Progenitor cell of endocrine pancreas (in vitro differentiated cells): ENCODE results near the gene DHTKD1. TPM values are rescaled to one million over a fixed set of nuclear protein-coding genes. Genes with fewer than 3 reads are reported as not detected.

Experiments used
- DNase-seq: peaks from one replicate; pipeline ENCODE4 v3.0.0; 2021; ENCODE audit warnings: low spot score; ENCODE audit not compliant: unreplicated experiment
- H3K27ac Mint-ChIP-seq: 2 replicates; pipeline ENCODE4 v1.8.0; 2021; ENCODE audit warnings: mild to moderate bottlenecking, moderate library complexity, mixed read lengths
- H3K27me3 Mint-ChIP-seq: 2 replicates; pipeline ENCODE4 v1.8.0; 2021; ENCODE audit warnings: mixed read lengths
- H3K36me3 Mint-ChIP-seq: 2 replicates; pipeline ENCODE4 v1.8.0; 2022; ENCODE audit warnings: mixed read lengths; ENCODE audit not compliant: insufficient read depth
- H3K4me1 Mint-ChIP-seq: 2 replicates; pipeline ENCODE4 v1.8.0; 2021; ENCODE audit warnings: low read depth, mixed read lengths
- H3K4me3 Mint-ChIP-seq: 2 replicates; pipeline ENCODE4 v1.8.0; 2021; ENCODE audit warnings: low read depth, mild to moderate bottlenecking, moderate library complexity, mixed read lengths
- H3K9me3 Mint-ChIP-seq: 2 replicates; pipeline ENCODE4 v1.8.0; 2021; ENCODE audit warnings: low read depth, mixed read lengths
- total RNA-seq: library from RNA; stranded (reverse); gene quantifications from 2 replicates; pipeline ENCODE4 v1.2.1, GENCODE V29; 2021
- TF ChIP-seq, protein P1 (sequence below): fragments of 200-600 bp; sonication (generic); IDR thresholded peaks from one replicate; pipeline ENCODE4 v1.5.0; 2021; ENCODE audit warnings: antibody characterized with exemption, mild to moderate bottlenecking; ENCODE audit not compliant: unreplicated experiment

The DHTKD1 gene
- total RNA-seq, 1 donor from 2014 or later: 44.5 TPM

DNA sequence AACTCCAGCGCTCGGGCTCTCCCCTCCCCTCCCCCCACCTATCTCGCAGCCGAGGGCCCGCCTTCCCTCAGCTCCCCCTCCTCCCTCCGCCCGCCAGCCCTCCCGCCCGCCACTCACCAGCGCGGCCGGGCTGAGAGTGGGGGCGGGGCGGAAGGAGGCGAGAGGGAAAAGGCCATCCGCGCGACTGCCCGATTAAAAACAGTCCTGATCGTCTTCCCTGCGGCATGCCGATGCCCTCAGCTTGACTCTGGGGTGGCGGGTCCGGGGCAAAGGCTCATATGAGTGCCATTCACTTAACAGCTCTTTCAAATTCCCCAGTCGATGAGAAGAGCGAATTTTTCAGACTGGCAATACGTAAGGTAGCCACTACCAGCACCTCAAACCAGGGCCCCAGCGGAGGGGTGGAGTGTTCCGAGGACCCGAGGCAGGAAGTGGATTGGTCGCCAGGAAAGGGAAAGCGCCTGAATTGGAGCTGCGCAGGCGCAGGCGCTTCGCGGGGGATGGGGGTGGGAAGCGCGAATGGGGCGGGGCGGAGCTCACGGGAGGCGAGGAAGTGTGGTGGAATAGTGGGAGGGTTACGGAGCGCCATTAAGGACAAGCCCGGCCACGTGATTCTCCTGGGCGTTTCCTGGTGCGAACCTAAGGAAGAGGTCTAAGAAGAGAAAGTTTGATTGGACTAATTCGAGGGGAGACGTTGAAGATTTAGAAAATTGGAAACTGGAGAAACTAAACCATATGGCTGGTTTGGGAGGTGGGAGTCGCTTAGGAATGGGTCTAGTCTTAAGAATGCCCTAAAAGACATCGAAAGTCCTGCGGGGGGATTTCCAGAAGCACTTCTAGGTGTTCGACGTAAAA is 25.7 kb upstream of the DHTKD1 start, which contains the start of gene UPF2:
TSS of gene UPF2 (minus strand) at position 13 of the 855 bp plus-strand sequence. CDS start 7,386 bp downstream, outside the sequence.
- Mint-ChIP-seq H3K4me3 (peak within 1 kb of the TSS; percentile 97), H3K36me3 (peaks cover 2% of the 10 kb centered on the region), H3K9me3 (peaks cover 4% of the 10 kb centered on the region), H3K4me1 (peaks cover 16% of the 10 kb centered on the region), H3K27ac (peak within 1 kb of the TSS; percentile 100), H3K27me3 (peaks cover 7% of the 10 kb centered on the region)
- TF ChIP-seq, protein P1, sequence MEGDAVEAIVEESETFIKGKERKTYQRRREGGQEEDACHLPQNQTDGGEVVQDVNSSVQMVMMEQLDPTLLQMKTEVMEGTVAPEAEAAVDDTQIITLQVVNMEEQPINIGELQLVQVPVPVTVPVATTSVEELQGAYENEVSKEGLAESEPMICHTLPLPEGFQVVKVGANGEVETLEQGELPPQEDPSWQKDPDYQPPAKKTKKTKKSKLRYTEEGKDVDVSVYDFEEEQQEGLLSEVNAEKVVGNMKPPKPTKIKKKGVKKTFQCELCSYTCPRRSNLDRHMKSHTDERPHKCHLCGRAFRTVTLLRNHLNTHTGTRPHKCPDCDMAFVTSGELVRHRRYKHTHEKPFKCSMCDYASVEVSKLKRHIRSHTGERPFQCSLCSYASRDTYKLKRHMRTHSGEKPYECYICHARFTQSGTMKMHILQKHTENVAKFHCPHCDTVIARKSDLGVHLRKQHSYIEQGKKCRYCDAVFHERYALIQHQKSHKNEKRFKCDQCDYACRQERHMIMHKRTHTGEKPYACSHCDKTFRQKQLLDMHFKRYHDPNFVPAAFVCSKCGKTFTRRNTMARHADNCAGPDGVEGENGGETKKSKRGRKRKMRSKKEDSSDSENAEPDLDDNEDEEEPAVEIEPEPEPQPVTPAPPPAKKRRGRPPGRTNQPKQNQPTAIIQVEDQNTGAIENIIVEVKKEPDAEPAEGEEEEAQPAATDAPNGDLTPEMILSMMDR: no peak
- DNase-seq: peak; percentile 95

DNA sequence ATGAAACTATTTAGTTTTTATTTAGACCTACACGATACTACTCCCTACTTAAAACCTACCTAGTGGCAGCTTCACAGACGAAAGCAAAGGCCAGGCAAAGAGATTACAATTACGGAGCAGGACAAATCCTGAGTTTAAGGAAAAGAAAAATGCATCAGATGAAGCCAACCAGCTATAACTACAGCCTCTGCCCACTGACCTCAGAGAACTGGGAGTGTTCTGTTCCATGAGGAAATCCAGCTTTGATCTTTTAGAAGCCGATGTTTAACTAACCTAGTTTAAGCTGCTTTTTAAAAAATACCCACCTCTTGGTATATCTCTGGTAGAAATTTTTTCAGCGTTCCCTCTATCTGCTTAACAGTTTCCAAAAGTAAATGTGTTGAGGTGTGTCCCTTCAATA is 23.2 kb upstream of the DHTKD1 start:
- Mint-ChIP-seq H3K9me3 (peaks cover 4% of the 10 kb centered on the region), H3K4me1 (peaks cover 13% of the 10 kb centered on the region), H3K27me3 (peaks cover 7% of the 10 kb centered on the region), H3K36me3 (peaks cover 2% of the 10 kb centered on the region), H3K27ac (no peak overlapping the region), H3K4me3 (no peak overlapping the region)
- TF ChIP-seq, protein P1: no peak
- no peak for DNase-seq

DNA sequence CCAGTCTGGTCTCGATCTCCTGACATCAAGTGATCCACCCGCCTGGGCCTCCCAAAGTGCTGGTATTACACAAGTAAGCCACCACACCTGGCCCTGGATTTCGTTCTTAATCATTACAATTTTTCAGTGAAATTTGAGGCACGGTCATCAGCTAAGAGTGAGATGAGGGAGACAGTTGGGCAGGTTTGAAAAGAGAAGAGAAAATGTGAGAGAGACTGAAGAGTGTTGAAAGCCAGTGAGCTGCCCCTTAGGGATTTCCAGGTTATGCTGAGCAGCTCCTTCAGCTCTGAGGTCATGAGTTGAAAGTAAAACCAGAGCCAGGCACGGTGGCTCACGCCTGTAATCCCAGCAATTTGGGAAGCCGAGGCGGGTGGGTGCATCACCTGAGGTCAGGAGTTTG is 20.2 kb upstream of the DHTKD1 start:
- peaks cover 7% of the 10 kb centered on the region for H3K27me3 Mint-ChIP-seq
- TF ChIP-seq, protein P1: no peak
- H3K4me3 Mint-ChIP-seq: no peak overlapping the region
- H3K36me3 Mint-ChIP-seq: no peaks in the 10 kb centered on the region
- H3K9me3 Mint-ChIP-seq: no peaks in the 10 kb centered on the region
- no peaks in the 10 kb centered on the region for H3K4me1 Mint-ChIP-seq
- H3K27ac Mint-ChIP-seq: no peak overlapping the region
- no peak for DNase-seq

DNA sequence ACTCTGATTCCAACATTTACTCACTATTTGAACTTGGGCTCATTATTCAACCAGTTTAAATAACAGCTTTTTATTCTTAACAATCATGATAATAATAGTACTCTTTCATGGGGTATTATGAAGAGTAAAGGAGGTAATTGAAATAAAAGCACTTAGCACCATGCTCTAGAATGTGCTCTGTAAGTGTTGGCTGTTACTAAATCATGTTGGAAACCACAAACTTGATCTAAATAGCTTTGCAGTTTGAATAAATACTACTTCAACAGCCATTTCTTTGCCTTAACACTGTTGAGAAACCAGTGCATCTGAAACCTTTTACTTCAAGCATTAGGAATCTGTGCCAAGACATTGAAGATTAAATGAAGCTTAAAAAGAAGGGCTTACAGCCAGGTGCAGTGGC is 18.2 kb upstream of the DHTKD1 start:
- Mint-ChIP-seq H3K27ac (no peak overlapping the region), H3K36me3 (no peaks in the 10 kb centered on the region), H3K9me3 (no peaks in the 10 kb centered on the region), H3K4me1 (no peaks in the 10 kb centered on the region), H3K27me3 (peaks cover 5% of the 10 kb centered on the region), H3K4me3 (no peak overlapping the region)
- TF ChIP-seq, protein P1: no peak
- DNase-seq: no peak

DNA sequence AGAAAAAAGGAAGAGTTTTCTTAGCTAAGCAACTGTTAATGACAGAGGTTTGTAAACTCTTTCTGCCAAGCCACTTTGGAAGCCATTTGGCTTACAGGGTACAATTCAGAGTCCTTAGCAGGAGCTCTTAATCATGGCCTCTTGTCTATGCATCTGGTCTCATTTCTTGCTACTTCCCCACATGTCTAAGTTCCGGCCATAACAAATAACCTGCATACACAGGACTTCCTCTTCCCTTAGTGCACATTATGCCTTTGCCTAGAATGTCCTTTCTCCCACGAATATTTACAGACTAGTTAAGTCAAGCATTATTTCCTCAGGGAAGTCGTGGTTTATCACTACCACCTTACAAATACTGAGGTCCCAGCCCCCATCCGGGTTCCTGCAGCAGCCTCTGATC is 17.5 kb upstream of the DHTKD1 start:
- Mint-ChIP-seq H3K9me3 (no peaks in the 10 kb centered on the region), H3K27me3 (peaks cover 4% of the 10 kb centered on the region), H3K4me3 (no peak overlapping the region), H3K4me1 (no peaks in the 10 kb centered on the region), H3K36me3 (no peaks in the 10 kb centered on the region), H3K27ac (no peak overlapping the region)
- TF ChIP-seq, protein P1: no peak
- DNase-seq: no peak
